Liver (tissue), 3 donors: ENCODE results near the gene TOMM5.
A peak's percentile ranks its signal among the peaks of the same experiment; 100 is the strongest.

Source experiments
- CTCF ChIP-seq: fragments of 150-350 bp; IDR thresholded peaks from 2 replicates; pipeline ENCODE4 v1.5.1; 2017; ENCODE audit warnings: improper control_type of control experiment, low read depth, low read length; ENCODE audit not compliant: missing input control
- EGR1 ChIP-seq, 2 donors: IDR thresholded peaks; 2 replicates each; pipeline ENCODE4 v1.6.1; 2016 to 2018; ENCODE audit warnings: antibody characterized with exemption in 2 of 2, low read depth in 2 of 2
- FOXA1 ChIP-seq: IDR thresholded peaks from 2 replicates; pipeline ENCODE4 v1.6.1; 2016; ENCODE audit warnings: antibody characterized with exemption
- GABPA ChIP-seq, 2 donors: IDR thresholded peaks in 1 of 2; conservative IDR thresholded peaks in 1 of 2; 2 replicates each; pipeline ENCODE4 v1.6.1; 2016; ENCODE audit warnings: antibody characterized with exemption in 2 of 2, mild to moderate bottlenecking in 1 of 2, moderate library complexity in 1 of 2
- JUND ChIP-seq, 2 donors: IDR thresholded peaks; 2 replicates each; pipeline ENCODE4 v1.6.1; 2016; ENCODE audit warnings: antibody characterized with exemption in 2 of 2
- RAD21 ChIP-seq, 2 donors: IDR thresholded peaks; 2 replicates each; pipeline ENCODE4 v1.6.1; 2016; ENCODE audit warnings: antibody characterized with exemption in 2 of 2, mild to moderate bottlenecking in 2 of 2
- RXRA ChIP-seq, 2 donors: IDR thresholded peaks; 2 replicates each; pipeline ENCODE4 v1.6.1; 2017 to 2018; ENCODE audit warnings: antibody characterized with exemption in 2 of 2, mild to moderate bottlenecking in 1 of 2
- SP1 ChIP-seq: IDR thresholded peaks from 2 replicates; pipeline ENCODE4 v1.6.1; 2018; ENCODE audit warnings: antibody characterized with exemption, mild to moderate bottlenecking
- TAF1 ChIP-seq: conservative IDR thresholded peaks from 2 replicates; pipeline ENCODE4 v1.6.1; 2016; ENCODE audit warnings: antibody characterized with exemption, mild to moderate bottlenecking
- YY1 ChIP-seq: IDR thresholded peaks from 2 replicates; pipeline ENCODE4 v1.6.1; 2016; ENCODE audit warnings: antibody characterized with exemption, mild to moderate bottlenecking
- TF ChIP-seq, protein P1 (sequence below): IDR thresholded peaks from 2 replicates; pipeline ENCODE4 v1.6.1; 2016; ENCODE audit warnings: antibody characterized with exemption
- TF ChIP-seq, protein P2 (sequence below): IDR thresholded peaks from 2 replicates; pipeline ENCODE4 v1.6.1; 2016; ENCODE audit warnings: antibody characterized with exemption
- TF ChIP-seq, protein P3 (sequence below): IDR thresholded peaks from 2 replicates; pipeline ENCODE4 v1.6.1; 2016; ENCODE audit warnings: antibody characterized with exemption
- TF ChIP-seq, protein P4 (sequence below): IDR thresholded peaks from 2 replicates; pipeline ENCODE4 v1.6.1; 2016; ENCODE audit warnings: antibody characterized with exemption, mild to moderate bottlenecking
- donor health status: healthy.
- donor health status: healthy.

GRCh38 chr9:37602817-37603216 lies 10.4 kb upstream of the TOMM5 start:
- TF ChIP-seq CTCF, result no peak
- peak; percentile 48 to 51 for TF ChIP-seq RAD21 (IDR thresholded peaks at IDR 0.05)
- peak; percentile 52 to 85 for TF ChIP-seq JUND (IDR thresholded peaks at IDR 0.05)
- TF ChIP-seq, protein P1, sequence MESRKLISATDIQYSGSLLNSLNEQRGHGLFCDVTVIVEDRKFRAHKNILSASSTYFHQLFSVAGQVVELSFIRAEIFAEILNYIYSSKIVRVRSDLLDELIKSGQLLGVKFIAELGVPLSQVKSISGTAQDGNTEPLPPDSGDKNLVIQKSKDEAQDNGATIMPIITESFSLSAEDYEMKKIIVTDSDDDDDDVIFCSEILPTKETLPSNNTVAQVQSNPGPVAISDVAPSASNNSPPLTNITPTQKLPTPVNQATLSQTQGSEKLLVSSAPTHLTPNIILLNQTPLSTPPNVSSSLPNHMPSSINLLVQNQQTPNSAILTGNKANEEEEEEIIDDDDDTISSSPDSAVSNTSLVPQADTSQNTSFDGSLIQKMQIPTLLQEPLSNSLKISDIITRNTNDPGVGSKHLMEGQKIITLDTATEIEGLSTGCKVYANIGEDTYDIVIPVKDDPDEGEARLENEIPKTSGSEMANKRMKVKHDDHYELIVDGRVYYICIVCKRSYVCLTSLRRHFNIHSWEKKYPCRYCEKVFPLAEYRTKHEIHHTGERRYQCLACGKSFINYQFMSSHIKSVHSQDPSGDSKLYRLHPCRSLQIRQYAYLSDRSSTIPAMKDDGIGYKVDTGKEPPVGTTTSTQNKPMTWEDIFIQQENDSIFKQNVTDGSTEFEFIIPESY, result peak; percentile 79
- TF ChIP-seq, protein P2, sequence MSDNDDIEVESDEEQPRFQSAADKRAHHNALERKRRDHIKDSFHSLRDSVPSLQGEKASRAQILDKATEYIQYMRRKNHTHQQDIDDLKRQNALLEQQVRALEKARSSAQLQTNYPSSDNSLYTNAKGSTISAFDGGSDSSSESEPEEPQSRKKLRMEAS, result peak; percentile 89
- TF ChIP-seq FOXA1, result peak; percentile 60
- peak; percentile 43 to 80 for TF ChIP-seq GABPA (IDR thresholded peaks at IDR 0.05 in 1 of 2, conservative IDR thresholded peaks at IDR 0.05 in 1 of 2)
- TF ChIP-seq TAF1, result no peak
- TF ChIP-seq, protein P3, sequence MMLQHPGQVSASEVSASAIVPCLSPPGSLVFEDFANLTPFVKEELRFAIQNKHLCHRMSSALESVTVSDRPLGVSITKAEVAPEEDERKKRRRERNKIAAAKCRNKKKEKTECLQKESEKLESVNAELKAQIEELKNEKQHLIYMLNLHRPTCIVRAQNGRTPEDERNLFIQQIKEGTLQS, result no peak
- TF ChIP-seq YY1, result peak; percentile 75
- TF ChIP-seq RXRA (IDR thresholded peaks at IDR 0.05), result peak; percentile 100
- peak; percentile 14 to 84 for TF ChIP-seq EGR1 (IDR thresholded peaks at IDR 0.05; ENCODE audit: low read depth in 2 of 2)
- TF ChIP-seq, protein P4, sequence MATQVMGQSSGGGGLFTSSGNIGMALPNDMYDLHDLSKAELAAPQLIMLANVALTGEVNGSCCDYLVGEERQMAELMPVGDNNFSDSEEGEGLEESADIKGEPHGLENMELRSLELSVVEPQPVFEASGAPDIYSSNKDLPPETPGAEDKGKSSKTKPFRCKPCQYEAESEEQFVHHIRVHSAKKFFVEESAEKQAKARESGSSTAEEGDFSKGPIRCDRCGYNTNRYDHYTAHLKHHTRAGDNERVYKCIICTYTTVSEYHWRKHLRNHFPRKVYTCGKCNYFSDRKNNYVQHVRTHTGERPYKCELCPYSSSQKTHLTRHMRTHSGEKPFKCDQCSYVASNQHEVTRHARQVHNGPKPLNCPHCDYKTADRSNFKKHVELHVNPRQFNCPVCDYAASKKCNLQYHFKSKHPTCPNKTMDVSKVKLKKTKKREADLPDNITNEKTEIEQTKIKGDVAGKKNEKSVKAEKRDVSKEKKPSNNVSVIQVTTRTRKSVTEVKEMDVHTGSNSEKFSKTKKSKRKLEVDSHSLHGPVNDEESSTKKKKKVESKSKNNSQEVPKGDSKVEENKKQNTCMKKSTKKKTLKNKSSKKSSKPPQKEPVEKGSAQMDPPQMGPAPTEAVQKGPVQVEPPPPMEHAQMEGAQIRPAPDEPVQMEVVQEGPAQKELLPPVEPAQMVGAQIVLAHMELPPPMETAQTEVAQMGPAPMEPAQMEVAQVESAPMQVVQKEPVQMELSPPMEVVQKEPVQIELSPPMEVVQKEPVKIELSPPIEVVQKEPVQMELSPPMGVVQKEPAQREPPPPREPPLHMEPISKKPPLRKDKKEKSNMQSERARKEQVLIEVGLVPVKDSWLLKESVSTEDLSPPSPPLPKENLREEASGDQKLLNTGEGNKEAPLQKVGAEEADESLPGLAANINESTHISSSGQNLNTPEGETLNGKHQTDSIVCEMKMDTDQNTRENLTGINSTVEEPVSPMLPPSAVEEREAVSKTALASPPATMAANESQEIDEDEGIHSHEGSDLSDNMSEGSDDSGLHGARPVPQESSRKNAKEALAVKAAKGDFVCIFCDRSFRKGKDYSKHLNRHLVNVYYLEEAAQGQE, result peak; percentile 58
- TF ChIP-seq SP1, result peak; percentile 98
